Measurements from ENCODE around the gene TMEM255A.

The TMEM255A gene

DNA sequence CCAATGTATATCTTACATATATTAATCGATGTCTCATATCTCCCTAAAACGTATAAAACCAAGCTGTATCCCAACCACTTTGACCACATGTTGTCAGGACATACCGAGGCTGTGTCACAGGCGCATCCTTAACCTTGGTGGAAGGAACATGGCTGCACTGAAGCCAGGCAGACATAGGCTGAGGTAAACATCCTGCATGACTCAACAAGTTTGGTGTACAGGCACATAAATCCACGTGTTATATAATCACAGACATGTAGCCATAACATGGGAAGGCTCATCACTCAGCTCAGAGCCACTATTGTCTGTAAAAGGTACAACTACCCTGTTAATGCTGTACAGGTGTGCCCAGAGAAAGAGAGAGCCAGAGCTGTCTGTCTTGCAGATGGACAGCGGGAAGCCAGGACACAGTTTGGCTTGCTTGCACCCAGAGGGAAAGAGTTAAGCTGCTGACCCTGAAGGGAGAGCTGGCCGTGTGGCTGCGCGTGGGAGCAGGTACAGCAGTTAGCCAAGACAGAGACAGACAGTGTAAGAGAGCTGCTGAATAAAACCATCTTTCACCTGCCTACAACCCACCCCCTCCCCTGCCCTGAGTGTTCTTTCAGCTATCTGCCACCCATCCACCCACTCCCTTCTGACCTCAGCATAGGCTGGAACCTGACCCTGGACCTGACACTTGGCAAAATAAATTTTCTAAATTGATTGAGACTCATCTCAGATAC is 82.9 kb downstream of the TMEM255A start:
- Histone ChIP-seq H3K4me1 (ENCODE audit: insufficient read depth, poor library complexity, severe bottlenecking) (no peaks in the 10 kb centered on the region), H3K4me3 (ENCODE audit: severe bottlenecking) (no peak overlapping the region), H3K36me3 (ENCODE audit: low read depth) (no peaks in the 10 kb centered on the region), H3K27ac (ENCODE audit: poor library complexity, severe bottlenecking) (no peak overlapping the region), H3K9me3 (ENCODE audit: severe bottlenecking) (no peaks in the 10 kb centered on the region), H3K27me3 (ENCODE audit: insufficient read depth, poor library complexity, severe bottlenecking) (no peaks in the 10 kb centered on the region)
- DNase-seq (ENCODE audit: low spot score) (no peak), ATAC-seq (ENCODE audit: low read depth) (no peak)
- TF ChIP-seq, protein P1, sequence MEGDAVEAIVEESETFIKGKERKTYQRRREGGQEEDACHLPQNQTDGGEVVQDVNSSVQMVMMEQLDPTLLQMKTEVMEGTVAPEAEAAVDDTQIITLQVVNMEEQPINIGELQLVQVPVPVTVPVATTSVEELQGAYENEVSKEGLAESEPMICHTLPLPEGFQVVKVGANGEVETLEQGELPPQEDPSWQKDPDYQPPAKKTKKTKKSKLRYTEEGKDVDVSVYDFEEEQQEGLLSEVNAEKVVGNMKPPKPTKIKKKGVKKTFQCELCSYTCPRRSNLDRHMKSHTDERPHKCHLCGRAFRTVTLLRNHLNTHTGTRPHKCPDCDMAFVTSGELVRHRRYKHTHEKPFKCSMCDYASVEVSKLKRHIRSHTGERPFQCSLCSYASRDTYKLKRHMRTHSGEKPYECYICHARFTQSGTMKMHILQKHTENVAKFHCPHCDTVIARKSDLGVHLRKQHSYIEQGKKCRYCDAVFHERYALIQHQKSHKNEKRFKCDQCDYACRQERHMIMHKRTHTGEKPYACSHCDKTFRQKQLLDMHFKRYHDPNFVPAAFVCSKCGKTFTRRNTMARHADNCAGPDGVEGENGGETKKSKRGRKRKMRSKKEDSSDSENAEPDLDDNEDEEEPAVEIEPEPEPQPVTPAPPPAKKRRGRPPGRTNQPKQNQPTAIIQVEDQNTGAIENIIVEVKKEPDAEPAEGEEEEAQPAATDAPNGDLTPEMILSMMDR (IDR thresholded peaks at IDR 0.05; ENCODE audit: poor library complexity, severe bottlenecking), result no peak

DNA sequence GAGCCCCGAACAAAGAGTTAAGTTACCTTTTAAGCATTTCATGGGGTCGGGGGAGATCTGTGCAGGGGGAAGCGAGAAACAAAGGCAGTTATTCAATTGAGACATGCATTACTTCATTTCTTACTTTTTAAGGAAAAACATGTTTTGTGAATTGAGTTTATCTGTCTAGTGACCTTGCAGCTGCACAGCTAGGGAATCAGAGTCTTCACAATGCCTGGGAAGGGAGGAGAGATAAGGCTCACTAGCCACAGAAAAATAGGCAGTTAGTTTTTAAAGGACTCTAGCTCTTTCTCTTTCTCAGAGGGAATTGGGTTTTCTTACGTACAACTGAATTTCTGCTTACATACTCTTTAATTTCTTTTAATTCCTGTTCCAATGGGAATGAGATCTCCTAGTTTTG is 86.9 kb downstream of the TMEM255A start:
- H3K27me3 ChIP-seq (ENCODE audit: insufficient read depth, poor library complexity, severe bottlenecking), result no peaks in the 10 kb centered on the region
- no peak overlapping the region for H3K4me3 ChIP-seq (ENCODE audit: severe bottlenecking)
- no peaks in the 10 kb centered on the region for H3K4me1 ChIP-seq (ENCODE audit: insufficient read depth, poor library complexity, severe bottlenecking)
- ATAC-seq (ENCODE audit: low read depth), result no peak
- TF ChIP-seq, protein P1 (IDR thresholded peaks at IDR 0.05; ENCODE audit: poor library complexity, severe bottlenecking), result no peak
- no peak for DNase-seq (ENCODE audit: low spot score)
- no peak overlapping the region for H3K27ac ChIP-seq (ENCODE audit: poor library complexity, severe bottlenecking)
- no peaks in the 10 kb centered on the region for H3K36me3 ChIP-seq (ENCODE audit: low read depth)
- no peaks in the 10 kb centered on the region for H3K9me3 ChIP-seq (ENCODE audit: severe bottlenecking)

DNA sequence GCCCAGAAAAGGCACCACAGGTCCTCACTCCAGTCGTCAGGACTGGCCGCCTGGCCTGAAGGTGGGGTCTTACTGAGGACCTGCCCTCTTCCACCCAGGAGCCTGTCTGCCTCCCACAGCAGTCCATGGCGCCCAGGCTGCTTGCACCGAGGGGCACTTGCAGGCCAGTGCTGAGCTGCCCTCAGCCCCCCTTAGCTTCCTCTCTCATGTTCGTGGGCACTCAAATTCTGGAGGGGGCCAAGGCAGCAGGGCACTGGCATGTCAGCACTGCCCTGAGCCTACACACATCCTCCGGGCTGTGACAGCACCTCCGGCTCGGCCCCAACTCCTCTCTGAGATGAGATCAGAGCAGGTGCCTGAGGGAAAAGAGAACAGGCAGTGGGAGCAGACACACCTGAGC is 87.9 kb downstream of the TMEM255A start:
- no peak overlapping the region for H3K27ac ChIP-seq (ENCODE audit: poor library complexity, severe bottlenecking)
- no peak for ATAC-seq (ENCODE audit: low read depth)
- H3K27me3 ChIP-seq (ENCODE audit: insufficient read depth, poor library complexity, severe bottlenecking), result no peaks in the 10 kb centered on the region
- H3K4me1 ChIP-seq (ENCODE audit: insufficient read depth, poor library complexity, severe bottlenecking), result no peaks in the 10 kb centered on the region
- H3K4me3 ChIP-seq (ENCODE audit: severe bottlenecking), result no peak overlapping the region
- no peaks in the 10 kb centered on the region for H3K9me3 ChIP-seq (ENCODE audit: severe bottlenecking)
- TF ChIP-seq, protein P1 (IDR thresholded peaks at IDR 0.05; ENCODE audit: poor library complexity, severe bottlenecking), result no peak
- no peaks in the 10 kb centered on the region for H3K36me3 ChIP-seq (ENCODE audit: low read depth)
- no peak for DNase-seq (ENCODE audit: low spot score)

DNA sequence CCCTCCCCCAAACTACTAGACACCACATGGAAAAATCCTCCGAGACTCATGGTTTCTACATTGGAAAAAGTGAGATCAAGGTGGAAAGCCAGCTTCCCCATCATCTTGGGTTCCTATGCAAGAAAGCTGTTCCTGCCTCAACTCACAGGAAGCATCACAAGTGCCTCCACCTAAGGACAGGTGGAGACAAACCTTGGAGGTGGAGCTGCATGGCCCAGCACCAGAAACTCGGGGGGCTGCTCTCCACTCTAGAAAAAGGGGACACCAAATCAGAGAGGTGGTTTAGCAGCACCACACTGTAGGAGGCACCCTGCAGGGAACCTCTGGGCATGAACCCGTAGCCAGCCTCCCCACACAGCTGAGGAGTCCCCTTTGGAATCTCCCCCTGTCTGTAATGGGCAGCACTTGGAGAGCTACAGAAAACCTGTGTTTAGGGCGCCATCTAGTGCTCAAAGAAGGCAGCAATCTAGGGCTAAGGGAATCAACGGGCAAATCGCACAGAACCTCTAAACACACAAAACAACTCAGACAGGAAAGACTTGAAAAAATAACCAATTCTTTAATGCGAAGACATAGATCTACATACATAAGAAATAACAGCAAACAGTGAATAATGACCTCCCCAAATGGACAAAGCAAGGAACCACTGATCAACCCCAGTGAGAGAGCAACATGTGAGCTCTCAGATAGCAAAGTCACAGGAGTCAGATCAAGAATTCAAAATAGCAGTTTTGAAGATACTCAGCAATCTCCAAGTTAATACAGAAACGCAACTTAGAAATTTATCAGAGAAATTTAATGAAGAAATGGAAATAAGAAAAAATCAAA is 97.6 kb downstream of the TMEM255A start:
- Histone ChIP-seq H3K27me3 (ENCODE audit: insufficient read depth, poor library complexity, severe bottlenecking) (no peaks in the 10 kb centered on the region), H3K4me1 (ENCODE audit: insufficient read depth, poor library complexity, severe bottlenecking) (no peaks in the 10 kb centered on the region), H3K27ac (ENCODE audit: poor library complexity, severe bottlenecking) (no peak overlapping the region), H3K4me3 (ENCODE audit: severe bottlenecking) (no peak overlapping the region), H3K36me3 (ENCODE audit: low read depth) (no peaks in the 10 kb centered on the region), H3K9me3 (ENCODE audit: severe bottlenecking) (no peaks in the 10 kb centered on the region)
- ATAC-seq (ENCODE audit: low read depth), result peak; percentile 62; the same call in 2 of the 3 replicates
- TF ChIP-seq, protein P1 (IDR thresholded peaks at IDR 0.05; ENCODE audit: poor library complexity, severe bottlenecking), result peak; percentile 68
- no peak for DNase-seq (ENCODE audit: low spot score)
